HCT116 (cell line): Measurements from ENCODE around the gene MACROD1. TPM values are rescaled to one million over a fixed set of nuclear protein-coding genes. Genes with fewer than 3 reads are reported as not detected.

Experiments
- ATAC-seq: fragments of 200-7000 bp; cut with Tn5 transposase; 2 replicates; pipeline ENCODE4 v1.9.1; 2020; ENCODE audit warnings: mild to moderate bottlenecking, moderate library complexity
- BruUV-seq: library from RNA; stranded (reverse); fragments of 400-500 nt; replicated peaks from 2 replicates; lab custom pipeline; 2021; lab: Mats Ljungman, UMichigan
- CTCF ChIA-PET: fragments of 300-600 bp; sonication (Branson Sonifier 250); formaldehyde crosslinking; loops from one replicate; lab custom pipeline; 2021; ENCODE audit warnings: antibody characterized with exemption; lab: Charles Lee
- POLR2A ChIA-PET: fragments of 300-600, 350-600 bp; sonication (Branson Sonifier 250); formaldehyde crosslinking; loops from one replicate; lab custom pipeline; 2021; ENCODE audit warnings: antibody characterized with exemption; lab: Charles Lee
- RAD21 ChIA-PET, 2 experiments: fragments of 300-600 bp; sonication (Branson Sonifier 250); formaldehyde crosslinking; loops; one replicate each; lab custom pipeline; 2023; ENCODE audit warnings: low total read pairs in 2 of 2; ENCODE audit not compliant: uncharacterized antibody in 2 of 2, unreplicated experiment in 2 of 2, low non-redundant PET in 1 of 2; lab: Charles Lee
- DNase-seq: peaks from one replicate; pipeline ENCODE4 v3.0.0-alpha.2; 2010; ENCODE audit warnings: low read depth, low spot score
- H2AFZ ChIP-seq: fragments of 200-600 bp; shearing (Covaris generic), sonication (generic); 2 replicates; pipeline ENCODE4 v1.6.1; 2017; ENCODE audit warnings: low read depth, mixed run types, mixed read lengths, antibody characterized with exemption, low read length; ENCODE audit not compliant: poor library complexity, severe bottlenecking
- H3K27ac ChIP-seq: 2 replicates; pipeline ENCODE4 v1.5.1; 2012; ENCODE audit warnings: low read depth, low read length
- H3K27me3 ChIP-seq: fragments of 200-600 bp; sonication (generic); 2 replicates; pipeline ENCODE4 v1.6.1; 2016; ENCODE audit warnings: mixed run types, low read length, mixed read lengths; ENCODE audit not compliant: insufficient read depth
- H3K36me3 ChIP-seq, 2 experiments: fragments of 200-500 bp in 1 of 2; fragments of 200-600 bp in 1 of 2; sonication (Bioruptor generic) in 1 of 2; sonication (generic) in 1 of 2; 2 replicates each; pipeline versions ENCODE4 v1.5.1 to v1.6.1; 2014 to 2016; ENCODE audit warnings: low read length in 2 of 2, inconsistent platforms in 1 of 2, mixed read lengths in 1 of 2, mixed run types in 1 of 2; ENCODE audit not compliant: insufficient read depth in 2 of 2, control insufficient read depth in 1 of 2
- H3K4me1 ChIP-seq, 2 experiments: fragments of 200-600 bp in 1 of 2; sonication (generic) in 1 of 2; 2 replicates each; pipeline versions ENCODE4 v1.5.1 to v1.6.1; 2012 to 2017; ENCODE audit warnings: low read length in 2 of 2, inconsistent platforms in 1 of 2, mild to moderate bottlenecking in 1 of 2, mixed read lengths in 1 of 2, mixed run types in 1 of 2, moderate library complexity in 1 of 2; ENCODE audit not compliant: insufficient read depth in 2 of 2, control insufficient read depth in 1 of 2
- H3K4me2 ChIP-seq: fragments of 200-600 bp; sonication (generic); 2 replicates; pipeline ENCODE4 v1.6.1; 2017; ENCODE audit warnings: mixed run types, low read length, mixed read lengths
- H3K4me3 ChIP-seq, 2 experiments: fragments of 200-600 bp in 1 of 2; sonication (generic) in 1 of 2; replicated peaks in 1 of 2; 2 replicates each; pipeline ENCODE4 v1.5.1; 2011 to 2016; ENCODE audit warnings: low read length in 2 of 2, control low read depth in 1 of 2, low read depth in 1 of 2, mild to moderate bottlenecking in 1 of 2, mixed read lengths in 1 of 2, mixed run types in 1 of 2
- H3K79me2 ChIP-seq: fragments of 200-600 bp; sonication (generic); 2 replicates; pipeline ENCODE4 v1.6.1; 2017; ENCODE audit warnings: mild to moderate bottlenecking, mixed run types, low read length, moderate library complexity, mixed read lengths; ENCODE audit not compliant: insufficient read depth
- H3K9ac ChIP-seq: fragments of 200-600 bp; sonication (generic); 2 replicates; pipeline ENCODE4 v1.6.1; 2016; ENCODE audit warnings: low read length, mixed read lengths
- H3K9me2 ChIP-seq: fragments of 200-600 bp; sonication (generic), shearing (Covaris generic); 2 replicates; pipeline ENCODE4 v1.6.1; 2017; ENCODE audit warnings: mixed run types, mild to moderate bottlenecking, moderate library complexity; ENCODE audit not compliant: insufficient read depth
- H3K9me3 ChIP-seq, 2 experiments: fragments of 200-500 bp in 1 of 2; fragments of 200-600 bp in 1 of 2; sonication (Bioruptor generic) in 1 of 2; sonication (generic) in 1 of 2; 2 replicates each; pipeline ENCODE4 v1.6.1; 2014 to 2017; ENCODE audit warnings: low read length in 2 of 2, mixed read lengths in 2 of 2, inconsistent platforms in 1 of 2, low read depth in 1 of 2, mild to moderate bottlenecking in 1 of 2, mixed run types in 1 of 2, moderate library complexity in 1 of 2; ENCODE audit not compliant: control insufficient read depth in 1 of 2, insufficient read depth in 1 of 2
- H4K20me1 ChIP-seq: fragments of 200-600 bp; sonication (generic), shearing (Covaris generic); 2 replicates; pipeline ENCODE4 v1.6.1; 2017; ENCODE audit warnings: mixed run types, mild to moderate bottlenecking, moderate library complexity; ENCODE audit not compliant: insufficient read depth
- CBX3 ChIP-seq: IDR thresholded peaks from 2 replicates; pipeline ENCODE4 v1.6.1; 2012; ENCODE audit warnings: low read depth
- CEBPB ChIP-seq: IDR thresholded peaks from 2 replicates; pipeline ENCODE4 v1.6.1; 2012; ENCODE audit warnings: low read depth
- EGR1 ChIP-seq: IDR thresholded peaks from 2 replicates; pipeline ENCODE4 v1.6.1; 2012; ENCODE audit warnings: low read depth
- ELF1 ChIP-seq: IDR thresholded peaks from 2 replicates; pipeline ENCODE4 v1.6.1; 2012; ENCODE audit warnings: low read depth, borderline replicate concordance
- EZH2 ChIP-seq: fragments of 200-600 bp; sonication (generic); IDR thresholded peaks from 2 replicates; pipeline ENCODE4 v1.6.1; 2017; ENCODE audit warnings: antibody characterized with exemption, mixed run types
- EZH2phosphoT487 ChIP-seq: fragments of 200-600 bp; IDR thresholded peaks from 2 replicates; pipeline ENCODE4 v1.6.1; 2018; ENCODE audit warnings: antibody characterized with exemption, borderline replicate concordance
- JUND ChIP-seq: IDR thresholded peaks from 2 replicates; pipeline ENCODE4 v1.6.1; 2012
- POLR2A ChIP-seq: IDR thresholded peaks from 2 replicates; pipeline ENCODE4 v1.7.0; 2011; ENCODE audit warnings: borderline replicate concordance; ENCODE audit not compliant: insufficient read depth, insufficient read length; ENCODE audit errors: extremely low read depth
- RAD21 ChIP-seq: IDR thresholded peaks from 2 replicates; pipeline ENCODE4 v1.6.1; 2012; ENCODE audit warnings: low read depth, mild to moderate bottlenecking
- SIN3A ChIP-seq: IDR thresholded peaks from 2 replicates; pipeline ENCODE4 v1.6.1; 2012; ENCODE audit warnings: low read depth
- SP1 ChIP-seq: IDR thresholded peaks from 2 replicates; pipeline ENCODE4 v1.6.1; 2012; ENCODE audit warnings: low read depth
- SRF ChIP-seq: IDR thresholded peaks from 2 replicates; pipeline ENCODE4 v1.6.1; 2012; ENCODE audit warnings: low read depth
- TCF7L2 ChIP-seq: IDR thresholded peaks from 2 replicates; pipeline ENCODE4 v1.7.0; 2011; ENCODE audit warnings: borderline replicate concordance, inconsistent platforms; ENCODE audit not compliant: insufficient read depth, insufficient read length; ENCODE audit errors: extremely low read depth
- YY1 ChIP-seq: IDR thresholded peaks from 2 replicates; pipeline ENCODE4 v1.6.1; 2011; ENCODE audit warnings: low read length, low read depth, moderate library complexity, mild to moderate bottlenecking; ENCODE audit not compliant: insufficient replicate concordance; ENCODE audit errors: extremely low read depth
- ZFX ChIP-seq: fragments of 450-650 bp; IDR thresholded peaks from 2 replicates; pipeline ENCODE4 v1.6.1; 2017
- intact Hi-C: fragments of 100-400 bp; cut with micrococcal nuclease; formaldehyde crosslinking; loops from 2 replicates; pipeline ENCODE4 v1.10.0; 2022
- total RNA-seq: library from RNA; stranded (reverse); gene quantifications from one replicate; pipeline ENCODE4 v1.2.1, GENCODE V29; 2021; ENCODE audit not compliant: unreplicated experiment
- TF ChIP-seq, protein P1 (sequence below): IDR thresholded peaks from 2 replicates; pipeline ENCODE4 v1.6.1; 2012; ENCODE audit warnings: low read depth
- TF ChIP-seq, protein P2 (sequence below): IDR thresholded peaks from 2 replicates; pipeline ENCODE4 v1.6.1; 2012
- TF ChIP-seq, protein P3 (sequence below): IDR thresholded peaks from 2 replicates; pipeline ENCODE4 v1.6.1; 2011; ENCODE audit warnings: mild to moderate bottlenecking, low read length, moderate library complexity; ENCODE audit not compliant: insufficient replicate concordance; ENCODE audit errors: extremely low read depth

MACROD1 gene
- total RNA-seq, 1 experiment from 2014 or later = 61.1 TPM

DNA sequence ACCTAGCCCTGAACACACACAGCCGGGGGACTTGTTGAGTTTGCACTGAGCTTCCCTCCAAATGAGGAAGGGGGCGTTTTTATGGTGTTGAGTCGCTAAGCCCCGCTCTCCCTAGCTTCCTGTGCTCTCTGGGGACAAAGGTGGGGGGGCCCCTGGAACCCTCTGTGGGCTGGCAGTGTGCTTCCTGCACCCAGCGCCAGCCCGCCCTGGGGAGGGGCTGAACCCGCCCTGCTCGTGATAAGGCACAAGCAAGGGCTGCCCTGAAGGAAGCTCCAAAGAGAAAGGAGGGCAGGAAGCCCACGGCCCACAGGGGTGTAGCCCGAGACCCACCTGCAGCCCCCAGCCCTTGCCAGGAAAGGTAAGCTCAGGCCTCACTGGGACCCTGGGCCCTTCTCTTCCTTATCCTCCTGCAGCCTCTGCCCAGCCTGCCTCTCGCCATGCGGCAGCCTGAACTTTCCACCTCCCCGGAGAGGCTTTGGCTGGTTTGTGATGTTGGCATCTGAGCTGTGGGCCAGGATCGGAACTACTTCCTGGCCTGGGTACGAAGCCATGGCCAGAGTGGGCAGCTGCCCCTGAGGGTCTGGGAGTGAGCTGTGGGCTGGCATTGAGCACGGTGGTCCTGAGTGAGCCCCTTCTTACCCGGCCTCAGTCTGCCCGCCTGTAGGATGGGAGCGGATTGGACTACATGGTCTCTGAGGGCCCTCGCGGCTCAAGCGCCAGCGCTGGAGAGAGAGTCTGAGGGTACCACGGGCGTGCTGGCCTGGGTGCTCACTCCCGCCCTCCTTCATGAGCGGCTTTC is 40.7 kb upstream of the MACROD1 start, which contains the start of gene FERMT3 (continued):
- TF ChIP-seq POLR2A = no peak

- Histone ChIP-seq H3K27me3 (no peaks in the 10 kb centered on the region), H3K4me3 (no peak overlapping the region), H3K9ac (no peak overlapping the region), H3K9me2 (no peaks in the 10 kb centered on the region), H2AFZ (no peak overlapping the region), H3K27ac (no peak overlapping the region), H3K36me3 (peaks cover 47 to 53% of the 10 kb centered on the region in 2 experiments), H3K4me2 (no peak overlapping the region), H4K20me1 (no peaks in the 10 kb centered on the region), H3K79me2 (peaks cover 34% of the 10 kb centered on the region; the same call in 1 of the 2 replicates), H3K4me1 (peaks cover 0 to 8% of the 10 kb centered on the region in 2 experiments; a peak in 1 of 4 replicates), H3K9me3 (no peaks in the 10 kb centered on the region)
- ATAC-seq (peak; percentile 80), DNase-seq (peak; percentile 88)
- intact Hi-C loops = loop anchor here (1.0 to 2.0 kb wide), 3 partner anchors 66 to 151 kb away; no protein-coding TSS in a partner anchor
- ChIA-PET RAD21 (interaction anchor here (0.7 to 1.6 kb wide), 10 partner anchors 19 to 151 kb away, joined by 3 to 7 read pairs (median 4); partner anchors contain the start of genes ESRRA (in 1 of the 2), PLCB3 (in 1 of the 2) and STIP1 (in 1 of the 2)), POLR2A (interaction anchor here (0.7 to 2.2 kb wide), 8 partner anchors 19 to 150 kb away, joined by 3 to 10 read pairs (median 3); partner anchors contain the start of gene STIP1), CTCF (interaction anchor here (0.6 to 4.6 kb wide), 18 partner anchors 10 to 484 kb away, joined by 3 to 80 read pairs (median 6); partner anchors contain the start of genes CATSPERZ, ESRRA, FKBP2 and NUDT22)
- BruUV-seq = no TSS peak
- TF ChIP-seq YY1 (no peak), ZFX (no peak), SIN3A (no peak), JUND (no peak), POLR2A (no peak), CBX3 (no peak), CEBPB (no peak), TCF7L2 (no peak), ELF1 (no peak), RAD21 (peak; percentile 94), EZH2phosphoT487 (no peak), SRF (0 out of 2 replicates have a peak, but pooled peaks have one; percentile 5), SP1 (no peak), EGR1 (no peak), EZH2 (no peak)
- TF ChIP-seq, protein P1, sequence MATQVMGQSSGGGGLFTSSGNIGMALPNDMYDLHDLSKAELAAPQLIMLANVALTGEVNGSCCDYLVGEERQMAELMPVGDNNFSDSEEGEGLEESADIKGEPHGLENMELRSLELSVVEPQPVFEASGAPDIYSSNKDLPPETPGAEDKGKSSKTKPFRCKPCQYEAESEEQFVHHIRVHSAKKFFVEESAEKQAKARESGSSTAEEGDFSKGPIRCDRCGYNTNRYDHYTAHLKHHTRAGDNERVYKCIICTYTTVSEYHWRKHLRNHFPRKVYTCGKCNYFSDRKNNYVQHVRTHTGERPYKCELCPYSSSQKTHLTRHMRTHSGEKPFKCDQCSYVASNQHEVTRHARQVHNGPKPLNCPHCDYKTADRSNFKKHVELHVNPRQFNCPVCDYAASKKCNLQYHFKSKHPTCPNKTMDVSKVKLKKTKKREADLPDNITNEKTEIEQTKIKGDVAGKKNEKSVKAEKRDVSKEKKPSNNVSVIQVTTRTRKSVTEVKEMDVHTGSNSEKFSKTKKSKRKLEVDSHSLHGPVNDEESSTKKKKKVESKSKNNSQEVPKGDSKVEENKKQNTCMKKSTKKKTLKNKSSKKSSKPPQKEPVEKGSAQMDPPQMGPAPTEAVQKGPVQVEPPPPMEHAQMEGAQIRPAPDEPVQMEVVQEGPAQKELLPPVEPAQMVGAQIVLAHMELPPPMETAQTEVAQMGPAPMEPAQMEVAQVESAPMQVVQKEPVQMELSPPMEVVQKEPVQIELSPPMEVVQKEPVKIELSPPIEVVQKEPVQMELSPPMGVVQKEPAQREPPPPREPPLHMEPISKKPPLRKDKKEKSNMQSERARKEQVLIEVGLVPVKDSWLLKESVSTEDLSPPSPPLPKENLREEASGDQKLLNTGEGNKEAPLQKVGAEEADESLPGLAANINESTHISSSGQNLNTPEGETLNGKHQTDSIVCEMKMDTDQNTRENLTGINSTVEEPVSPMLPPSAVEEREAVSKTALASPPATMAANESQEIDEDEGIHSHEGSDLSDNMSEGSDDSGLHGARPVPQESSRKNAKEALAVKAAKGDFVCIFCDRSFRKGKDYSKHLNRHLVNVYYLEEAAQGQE = no peak
- TF ChIP-seq, protein P2, sequence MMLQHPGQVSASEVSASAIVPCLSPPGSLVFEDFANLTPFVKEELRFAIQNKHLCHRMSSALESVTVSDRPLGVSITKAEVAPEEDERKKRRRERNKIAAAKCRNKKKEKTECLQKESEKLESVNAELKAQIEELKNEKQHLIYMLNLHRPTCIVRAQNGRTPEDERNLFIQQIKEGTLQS = no peak
- TF ChIP-seq, protein P3, sequence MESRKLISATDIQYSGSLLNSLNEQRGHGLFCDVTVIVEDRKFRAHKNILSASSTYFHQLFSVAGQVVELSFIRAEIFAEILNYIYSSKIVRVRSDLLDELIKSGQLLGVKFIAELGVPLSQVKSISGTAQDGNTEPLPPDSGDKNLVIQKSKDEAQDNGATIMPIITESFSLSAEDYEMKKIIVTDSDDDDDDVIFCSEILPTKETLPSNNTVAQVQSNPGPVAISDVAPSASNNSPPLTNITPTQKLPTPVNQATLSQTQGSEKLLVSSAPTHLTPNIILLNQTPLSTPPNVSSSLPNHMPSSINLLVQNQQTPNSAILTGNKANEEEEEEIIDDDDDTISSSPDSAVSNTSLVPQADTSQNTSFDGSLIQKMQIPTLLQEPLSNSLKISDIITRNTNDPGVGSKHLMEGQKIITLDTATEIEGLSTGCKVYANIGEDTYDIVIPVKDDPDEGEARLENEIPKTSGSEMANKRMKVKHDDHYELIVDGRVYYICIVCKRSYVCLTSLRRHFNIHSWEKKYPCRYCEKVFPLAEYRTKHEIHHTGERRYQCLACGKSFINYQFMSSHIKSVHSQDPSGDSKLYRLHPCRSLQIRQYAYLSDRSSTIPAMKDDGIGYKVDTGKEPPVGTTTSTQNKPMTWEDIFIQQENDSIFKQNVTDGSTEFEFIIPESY = no peak
Measured at GRCh38 chr11:64204464-64204989, 38.6 kb upstream of the MACROD1 start.
